GM18861 (cell line): ENCODE results near the gene MARVELD3.
"Not testable (repeated sequence)": the region's sequence is repeated elsewhere in the genome, so short reads cannot be mapped to it uniquely, and the experiment has no call there.

Experiments used
- ATAC-seq: cut with Tn5 transposase; IDR thresholded peaks from one replicate; pipeline ENCODE4 v1.9.1; 2021; ENCODE audit not compliant: unreplicated experiment

The MARVELD3 gene

DNA sequence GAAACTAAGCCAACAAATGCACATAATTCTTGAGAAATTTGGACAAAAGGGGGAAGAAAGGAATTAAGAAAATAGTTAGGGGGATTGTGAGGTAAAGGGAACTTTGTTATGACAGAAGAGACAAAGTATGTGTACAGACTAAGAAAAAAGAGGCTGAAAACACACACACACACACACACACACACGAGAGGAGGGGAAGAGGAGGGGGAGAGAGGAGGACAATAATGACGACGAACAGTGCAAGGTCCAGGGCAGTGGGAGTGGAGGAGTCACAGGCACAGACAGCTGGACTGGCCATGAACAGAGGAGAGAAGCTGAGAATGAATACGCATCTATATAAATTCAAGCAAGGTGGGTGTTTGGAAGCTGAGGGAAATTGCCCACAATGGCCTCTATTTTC is 44.6 kb downstream of the MARVELD3 start:
- no peak for ATAC-seq

DNA sequence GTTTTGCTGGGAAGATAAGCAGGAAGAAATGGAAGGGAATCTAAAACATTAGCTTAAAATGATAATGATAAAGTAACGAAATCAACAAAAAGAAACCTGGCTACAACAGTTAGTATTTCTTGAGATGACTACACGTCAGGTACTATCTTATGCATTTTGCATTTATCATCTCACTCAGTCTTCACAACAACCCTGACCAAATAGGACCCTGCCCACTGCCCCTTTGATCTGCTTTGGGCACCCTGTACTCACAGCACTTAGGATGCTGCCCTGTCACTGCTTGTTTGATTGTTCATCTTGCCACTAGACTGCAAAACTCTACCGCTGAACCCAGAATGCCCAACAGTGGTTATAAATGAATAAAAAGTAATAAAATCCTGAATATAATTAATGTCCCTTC is 45.2 kb downstream of the MARVELD3 start:
- no peak for ATAC-seq

DNA sequence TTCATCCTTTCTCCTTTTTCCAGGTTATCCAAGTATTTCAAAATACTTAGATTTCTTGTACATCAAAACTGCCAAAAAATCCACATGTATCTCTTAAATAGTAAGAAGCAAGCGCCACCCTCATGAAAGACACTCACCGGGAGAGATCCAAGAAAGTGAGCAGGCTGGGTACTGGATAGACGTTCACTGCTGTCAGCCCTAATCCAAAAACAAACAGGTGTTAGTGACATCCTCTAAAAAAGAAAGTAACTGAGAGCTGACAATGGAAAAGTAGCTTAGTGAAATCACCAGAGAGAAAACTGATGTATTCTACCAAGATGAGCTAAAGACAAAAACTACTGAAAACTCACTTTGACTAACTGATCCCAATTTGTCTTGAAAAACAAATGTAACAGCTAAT is 46.1 kb downstream of the MARVELD3 start:
- no peak for ATAC-seq

DNA sequence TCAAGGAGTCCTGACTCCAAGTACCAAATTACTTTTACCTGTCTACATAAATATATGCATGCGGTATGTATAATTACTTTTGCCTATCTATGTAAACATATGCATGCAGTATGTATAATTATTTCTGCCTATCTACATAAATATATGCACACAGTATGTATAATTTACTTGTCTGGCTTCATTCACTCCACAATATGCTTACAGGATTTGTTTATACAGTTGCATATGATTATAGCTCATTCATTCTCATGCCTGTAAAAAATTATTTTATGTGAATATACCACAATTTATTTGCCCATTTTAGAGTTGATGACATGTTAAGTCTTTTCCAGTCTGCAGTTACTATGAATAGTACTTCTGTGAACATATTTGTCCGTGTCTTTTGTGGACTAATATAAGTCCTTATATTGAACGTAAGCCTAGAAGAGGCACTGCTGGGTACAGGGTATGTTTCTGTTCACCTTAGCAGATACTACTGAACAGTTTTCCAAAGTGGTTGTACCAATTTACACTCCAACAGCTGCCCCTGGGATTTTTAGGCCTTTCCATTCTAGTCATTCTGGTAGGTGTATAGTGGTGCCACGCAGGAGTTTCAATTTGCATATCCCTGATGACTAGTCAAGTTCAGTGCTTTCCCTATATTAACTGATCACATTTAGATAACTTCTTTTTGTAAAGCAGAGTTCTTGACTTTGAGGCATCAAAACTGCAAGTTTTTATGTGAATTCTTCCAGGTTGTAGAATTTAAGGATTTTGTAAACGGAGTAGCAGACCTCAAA is 47.0 kb downstream of the MARVELD3 start:
- ATAC-seq = no peak

DNA sequence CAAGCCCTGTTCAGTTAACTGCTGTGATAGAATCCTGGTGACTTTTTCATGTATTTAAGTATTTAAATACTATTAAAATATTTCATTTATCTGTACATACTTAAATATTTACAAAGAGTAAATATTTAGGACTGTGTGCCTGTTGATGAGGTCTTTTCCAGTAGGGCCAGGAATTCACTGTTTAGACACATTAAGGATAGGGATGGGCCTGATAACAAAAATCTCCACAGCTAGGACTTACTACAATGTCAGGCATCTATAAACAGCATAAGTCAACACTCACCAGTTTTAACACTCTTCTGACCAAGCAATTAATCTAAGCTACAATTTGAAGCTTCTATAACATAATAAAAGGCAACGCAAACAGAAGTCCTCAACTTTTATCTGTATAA is 47.6 kb downstream of the MARVELD3 start:
- ATAC-seq = no peak

DNA sequence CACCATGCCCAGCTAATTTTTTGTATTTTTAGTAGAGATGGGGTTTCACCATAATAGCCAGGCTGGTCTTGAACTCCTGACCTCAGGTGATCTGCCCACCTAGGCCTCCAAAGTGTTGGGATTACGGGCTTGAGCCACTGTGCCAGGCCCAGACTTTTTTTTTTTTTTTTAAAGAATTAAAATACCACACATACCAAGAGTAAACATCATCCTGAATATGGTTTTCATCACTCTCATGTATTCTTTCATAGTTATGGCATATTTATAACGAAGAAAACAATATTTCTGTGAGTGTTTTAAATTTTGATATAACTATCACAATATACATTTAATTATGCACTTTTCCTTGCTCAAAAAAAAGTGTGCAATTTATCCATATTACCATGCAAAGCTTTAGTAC is 48.2 kb downstream of the MARVELD3 start:
- ATAC-seq = no peak

DNA sequence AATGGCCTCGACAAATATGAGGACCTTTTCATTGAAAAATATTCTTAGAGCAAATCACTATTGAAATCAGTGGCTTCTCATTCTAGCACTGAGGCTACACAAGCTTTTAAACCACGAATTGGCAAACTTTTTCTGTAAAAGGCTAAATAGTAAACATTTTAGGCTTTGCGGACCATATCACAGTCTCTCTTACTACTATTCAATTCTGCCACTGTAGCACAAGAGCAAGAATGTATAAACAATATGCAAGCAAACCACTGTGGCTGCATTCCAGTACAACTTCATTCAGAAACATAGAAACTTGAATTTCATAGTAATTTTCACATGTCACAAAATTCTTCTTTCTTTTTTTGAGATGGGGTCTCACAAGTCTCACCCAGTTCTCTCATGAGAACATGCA is 49.4 kb downstream of the MARVELD3 start:
- ATAC-seq = no peak

DNA sequence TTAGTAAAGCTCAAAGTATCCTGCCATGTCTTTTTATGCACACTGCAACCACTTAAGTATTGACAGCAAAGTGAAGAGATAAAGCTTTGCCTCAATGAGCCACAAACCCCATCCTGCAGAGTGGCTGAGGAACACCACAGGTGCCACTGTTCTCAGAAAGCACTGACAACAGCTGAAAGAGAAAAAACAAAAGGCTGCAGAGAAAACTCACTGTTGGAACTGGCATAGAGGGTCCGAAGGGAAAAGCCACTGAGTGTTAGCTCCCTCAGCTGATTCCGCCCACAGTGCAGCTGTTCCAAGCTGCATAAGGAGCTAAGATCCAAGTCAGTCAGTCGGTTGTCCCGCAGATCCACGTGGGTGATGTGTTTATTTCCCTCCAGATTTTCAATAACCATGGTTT is 50.3 kb downstream of the MARVELD3 start:
- ATAC-seq = no peak

DNA sequence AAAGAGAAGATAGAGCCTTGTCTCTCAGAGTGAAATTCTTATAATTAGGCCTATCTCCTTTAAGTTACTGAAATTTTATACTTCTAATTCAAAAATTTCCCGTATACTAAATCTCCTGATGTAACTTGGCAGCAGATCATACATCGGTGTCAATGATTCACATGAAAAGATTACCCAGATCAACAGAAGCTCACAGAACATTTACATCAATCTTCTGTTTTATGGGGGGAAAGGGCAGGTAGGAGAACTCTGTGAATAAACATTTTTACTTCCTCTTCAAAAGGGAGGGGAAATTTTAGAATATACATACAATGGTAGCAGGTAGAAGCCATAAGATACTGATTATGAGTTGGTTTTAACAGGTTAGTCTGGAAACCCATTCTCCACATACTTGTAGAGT is 55.4 kb downstream of the MARVELD3 start:
- no peak for ATAC-seq

DNA sequence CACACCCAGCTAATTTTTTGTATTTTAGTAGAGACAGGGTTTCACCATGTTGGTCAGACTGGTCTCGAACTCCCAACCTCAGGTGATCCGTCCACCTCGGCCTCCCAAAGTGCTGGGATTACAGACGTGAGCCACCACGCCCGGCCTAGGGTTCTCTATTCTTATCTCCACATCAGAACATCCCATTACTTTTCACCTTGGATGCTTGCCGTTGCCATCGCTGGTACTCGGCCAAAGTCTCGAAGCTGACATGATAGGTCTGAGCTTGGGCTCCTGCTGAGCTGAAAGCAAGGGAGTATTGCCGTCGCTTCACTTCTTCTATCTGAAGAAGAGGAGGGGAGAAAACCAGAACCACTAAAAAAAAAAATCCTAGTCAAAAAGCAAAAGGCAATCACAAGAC is 58.3 kb downstream of the MARVELD3 start:
- not testable (repeated sequence) for ATAC-seq
